ENCODE measurements around the gene TBX18.

TBX18 gene

GRCh38 chr6:84764332-84765049 lies at the start of gene TBX18:
Gene TBX18 (minus strand): TSS chr6:84764598. CDS start chr6:84764181, 417 bp downstream.
- no peak for DNase-seq

GRCh38 chr6:84811351-84811750 lies 47.0 kb upstream of the TBX18 start:
- DNase-seq = no peak

- DNase-seq = no peak
Observed at GRCh38 chr6:84809455-84809854, 45.1 kb upstream of the TBX18 start.

GRCh38 chr6:84808491-84809061 lies 44.2 kb upstream of the TBX18 start:
- no peak for DNase-seq

GRCh38 chr6:84805145-84805544 lies 40.7 kb upstream of the TBX18 start:
- no peak for DNase-seq

GRCh38 chr6:84804720-84805119 lies 40.3 kb upstream of the TBX18 start:
- DNase-seq = no peak

- no peak for DNase-seq
Observed at GRCh38 chr6:84801250-84801649, 36.9 kb upstream of the TBX18 start.

GRCh38 chr6:84798257-84798656 lies 33.9 kb upstream of the TBX18 start:
- DNase-seq = no peak

- no peak for DNase-seq
Observed at GRCh38 chr6:84796343-84796742, 31.9 kb upstream of the TBX18 start.

GRCh38 chr6:84791927-84792326 lies 27.5 kb upstream of the TBX18 start:
- DNase-seq = no peak

GRCh38 chr6:84791233-84791632 lies 26.8 kb upstream of the TBX18 start:
- DNase-seq = no peak

GRCh38 chr6:84789170-84789569 lies 24.8 kb upstream of the TBX18 start:
- no peak for DNase-seq

- DNase-seq = no peak
Observed at GRCh38 chr6:84788689-84789088, 24.3 kb upstream of the TBX18 start.

- DNase-seq = no peak
Observed at GRCh38 chr6:84785671-84786070, 21.3 kb upstream of the TBX18 start.

- no peak for DNase-seq
Observed at GRCh38 chr6:84779917-84780316, 15.5 kb upstream of the TBX18 start.

- DNase-seq = no peak
Observed at GRCh38 chr6:84779380-84779779, 15.0 kb upstream of the TBX18 start.

GRCh38 chr6:84777888-84778287 lies 13.5 kb upstream of the TBX18 start:
- no peak for DNase-seq

- DNase-seq = no peak
Observed at GRCh38 chr6:84776392-84776791, 12.0 kb upstream of the TBX18 start.

- no peak for DNase-seq
Observed at GRCh38 chr6:84775751-84776150, 11.4 kb upstream of the TBX18 start.

GRCh38 chr6:84774985-84775284 lies 10.5 kb upstream of the TBX18 start:
- DNase-seq = no peak

- no peak for DNase-seq
Observed at GRCh38 chr6:84774157-84774984, 10.0 kb upstream of the TBX18 start.

GRCh38 chr6:84773431-84774156 lies 9.2 kb upstream of the TBX18 start:
- no peak for DNase-seq

- DNase-seq = no peak
Observed at GRCh38 chr6:84773133-84773430, 8.7 kb upstream of the TBX18 start.
